ENCODE measurements around the gene NAP1L4. TPM values are rescaled to one million over a fixed set of nuclear protein-coding genes. Genes with fewer than 3 reads are reported as not detected.

The NAP1L4 gene
- polyA plus RNA-seq, 1 of the 3 experiments (the other 2 are of a cell fraction), result 104 TPM

DNA sequence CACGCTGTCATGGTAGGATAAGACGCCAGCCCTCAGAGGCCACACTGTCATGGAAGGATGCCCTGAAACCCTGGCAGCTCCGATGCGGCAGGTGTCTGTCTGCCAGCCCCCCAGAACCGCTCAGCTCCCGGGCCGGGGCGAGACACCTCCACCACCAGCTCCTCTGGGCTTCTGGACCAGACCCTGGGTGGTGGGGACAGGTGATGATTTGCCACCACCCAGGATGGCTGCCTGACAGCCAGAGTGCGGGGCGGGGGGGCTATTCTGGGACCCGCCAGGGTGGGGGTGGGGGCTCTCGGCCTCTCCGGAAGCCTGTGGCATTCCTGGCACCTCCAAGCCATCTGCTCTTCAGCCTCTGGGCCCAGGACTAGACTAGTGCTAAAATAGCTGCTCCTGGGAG, 72.3 kb downstream of the NAP1L4 start:
- Histone ChIP-seq H3K4me1 (ENCODE audit: control insufficient read depth in 1 of 2, insufficient read depth in 2 of 2, low read depth in 1 of 2, low read length in 1 of 2) (peaks cover 0 to 16% of the 10 kb centered on the region in 2 experiments; a peak in 1 of 4 replicates), H3K9me2 (no peaks in the 10 kb centered on the region), H3K9me3 (no peaks in the 10 kb centered on the region), H3K27ac (ENCODE audit: low read depth in 2 of 2, low read length in 1 of 2) (no peak overlapping the region), H3K4me3 (ENCODE audit: low read depth in 2 of 2, low read length in 1 of 2) (no peak overlapping the region), H2AFZ (ENCODE audit: low read depth) (no peak overlapping the region), H3K36me3 (replicated peaks in 1 of 2; ENCODE audit: control insufficient read depth in 1 of 2, insufficient read depth in 2 of 2, low read length in 1 of 2) (no peaks in the 10 kb centered on the region), H3K79me2 (ENCODE audit: insufficient read depth) (no peaks in the 10 kb centered on the region), H3K27me3 (ENCODE audit: insufficient read depth) (no peaks in the 10 kb centered on the region), H3K4me2 (no peak overlapping the region), H3F3A (replicated peaks; ENCODE audit: insufficient read depth) (no peaks in the 10 kb centered on the region), H4K20me1 (ENCODE audit: insufficient read depth) (no peaks in the 10 kb centered on the region), H3K9ac (no peak overlapping the region)
- WGBS (ENCODE audit: low lambda C conversion rate), result 86% methylated on average over 5 of the region's 13 CpGs
- ChIA-PET CTCF (interaction anchor here (1.2 to 2.5 kb wide), 4 partner anchors 10 to 387 kb away, joined by 3 to 8 read pairs (median 6); no protein-coding TSS in a partner anchor), POLR2A (no interaction called here)
- no peak for DNase-seq
- no peak for TF ChIP-seq RAD21 (IDR thresholded peaks at IDR 0.05; ENCODE audit: low read length)
- TF ChIP-seq, protein P1, sequence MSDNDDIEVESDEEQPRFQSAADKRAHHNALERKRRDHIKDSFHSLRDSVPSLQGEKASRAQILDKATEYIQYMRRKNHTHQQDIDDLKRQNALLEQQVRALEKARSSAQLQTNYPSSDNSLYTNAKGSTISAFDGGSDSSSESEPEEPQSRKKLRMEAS (IDR thresholded peaks at IDR 0.05; ENCODE audit: low read depth), result no peak
- no peak for TF ChIP-seq RXRA (IDR thresholded peaks at IDR 0.05; ENCODE audit: borderline replicate concordance, low read depth)
- no peak for TF ChIP-seq YY1 (IDR thresholded peaks at IDR 0.05; ENCODE audit: low read depth)
- no peak for TF ChIP-seq NRF1 (IDR thresholded peaks at IDR 0.05; ENCODE audit: low read depth, low read length)
- TF ChIP-seq, protein P2, sequence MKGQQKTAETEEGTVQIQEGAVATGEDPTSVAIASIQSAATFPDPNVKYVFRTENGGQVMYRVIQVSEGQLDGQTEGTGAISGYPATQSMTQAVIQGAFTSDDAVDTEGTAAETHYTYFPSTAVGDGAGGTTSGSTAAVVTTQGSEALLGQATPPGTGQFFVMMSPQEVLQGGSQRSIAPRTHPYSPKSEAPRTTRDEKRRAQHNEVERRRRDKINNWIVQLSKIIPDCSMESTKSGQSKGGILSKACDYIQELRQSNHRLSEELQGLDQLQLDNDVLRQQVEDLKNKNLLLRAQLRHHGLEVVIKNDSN (IDR thresholded peaks at IDR 0.05; ENCODE audit: borderline replicate concordance, low read depth), result no peak
- no peak for TF ChIP-seq CHD2 (IDR thresholded peaks at IDR 0.05; ENCODE audit: low read length, partially characterized antibody)
- TF ChIP-seq SIN3A (IDR thresholded peaks at IDR 0.05; ENCODE audit: borderline replicate concordance, low read depth, low read length), result no peak
- no peak for TF ChIP-seq MEF2A (IDR thresholded peaks at IDR 0.05; ENCODE audit: borderline replicate concordance, low read depth)
- TF ChIP-seq NFIC (IDR thresholded peaks at IDR 0.05; ENCODE audit: borderline replicate concordance), result no peak
- TF ChIP-seq TCF12 (IDR thresholded peaks at IDR 0.05), result no peak
- no peak for TF ChIP-seq RFX5 (IDR thresholded peaks at IDR 0.05; ENCODE audit: low read length)
- no peak for TF ChIP-seq EP300 (IDR thresholded peaks at IDR 0.05; ENCODE audit: borderline replicate concordance in 1 of 2, low read depth in 1 of 2, low read length in 1 of 2)
- no peak for TF ChIP-seq SMC3 (IDR thresholded peaks at IDR 0.05; ENCODE audit: low read depth, low read length)

DNA sequence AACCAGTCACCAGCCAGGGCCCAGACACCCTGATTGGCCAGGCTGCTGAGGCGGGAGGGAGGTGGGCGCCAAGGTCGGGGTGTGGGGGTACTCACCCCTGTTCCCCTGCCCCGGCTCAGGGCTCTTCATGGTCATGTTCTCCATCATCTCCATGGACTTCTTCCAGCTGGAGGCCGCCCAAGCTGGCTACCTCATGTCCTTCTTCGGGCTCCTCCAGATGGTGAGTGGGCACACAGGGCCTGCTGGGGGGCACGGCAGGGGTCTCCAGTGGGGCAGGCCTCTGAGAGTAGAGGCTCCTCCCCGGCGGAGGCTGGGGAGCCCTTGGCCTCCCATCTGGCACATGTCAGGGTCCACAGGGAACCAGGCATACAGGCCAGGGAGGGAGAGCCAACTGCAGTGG, 72.9 kb downstream of the NAP1L4 start:
- Histone ChIP-seq H3K36me3 (replicated peaks in 1 of 2; ENCODE audit: control insufficient read depth in 1 of 2, insufficient read depth in 2 of 2, low read length in 1 of 2) (no peaks in the 10 kb centered on the region), H3K79me2 (ENCODE audit: insufficient read depth) (no peaks in the 10 kb centered on the region), H3K9me3 (no peaks in the 10 kb centered on the region), H3F3A (replicated peaks; ENCODE audit: insufficient read depth) (no peaks in the 10 kb centered on the region), H3K4me1 (ENCODE audit: control insufficient read depth in 1 of 2, insufficient read depth in 2 of 2, low read depth in 1 of 2, low read length in 1 of 2) (peaks cover 0 to 20% of the 10 kb centered on the region in 2 experiments; a peak in 1 of 4 replicates), H3K4me3 (ENCODE audit: low read depth in 2 of 2, low read length in 1 of 2) (no peak overlapping the region), H2AFZ (ENCODE audit: low read depth) (no peak overlapping the region), H3K27me3 (ENCODE audit: insufficient read depth) (no peaks in the 10 kb centered on the region), H3K9me2 (no peaks in the 10 kb centered on the region), H4K20me1 (ENCODE audit: insufficient read depth) (no peaks in the 10 kb centered on the region), H3K4me2 (no peak overlapping the region), H3K27ac (ENCODE audit: low read depth in 2 of 2, low read length in 1 of 2) (no peak overlapping the region), H3K9ac (no peak overlapping the region)
- WGBS (ENCODE audit: low lambda C conversion rate), result 85% methylated on average over 7 of the region's 9 CpGs
- DNase-seq, result no peak
- CTCF ChIA-PET, result interaction anchor here (1.1 to 5.2 kb wide), 4 partner anchors 11 to 102 kb away, joined by 3 to 27 read pairs (median 6); partner anchors contain the start of gene PHLDA2
- POLR2A ChIA-PET, result no interaction called here
- TF ChIP-seq FOXM1 (IDR thresholded peaks at IDR 0.05; ENCODE audit: low read depth), result no peak
- TF ChIP-seq, protein P3, sequence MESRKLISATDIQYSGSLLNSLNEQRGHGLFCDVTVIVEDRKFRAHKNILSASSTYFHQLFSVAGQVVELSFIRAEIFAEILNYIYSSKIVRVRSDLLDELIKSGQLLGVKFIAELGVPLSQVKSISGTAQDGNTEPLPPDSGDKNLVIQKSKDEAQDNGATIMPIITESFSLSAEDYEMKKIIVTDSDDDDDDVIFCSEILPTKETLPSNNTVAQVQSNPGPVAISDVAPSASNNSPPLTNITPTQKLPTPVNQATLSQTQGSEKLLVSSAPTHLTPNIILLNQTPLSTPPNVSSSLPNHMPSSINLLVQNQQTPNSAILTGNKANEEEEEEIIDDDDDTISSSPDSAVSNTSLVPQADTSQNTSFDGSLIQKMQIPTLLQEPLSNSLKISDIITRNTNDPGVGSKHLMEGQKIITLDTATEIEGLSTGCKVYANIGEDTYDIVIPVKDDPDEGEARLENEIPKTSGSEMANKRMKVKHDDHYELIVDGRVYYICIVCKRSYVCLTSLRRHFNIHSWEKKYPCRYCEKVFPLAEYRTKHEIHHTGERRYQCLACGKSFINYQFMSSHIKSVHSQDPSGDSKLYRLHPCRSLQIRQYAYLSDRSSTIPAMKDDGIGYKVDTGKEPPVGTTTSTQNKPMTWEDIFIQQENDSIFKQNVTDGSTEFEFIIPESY (IDR thresholded peaks at IDR 0.05; ENCODE audit: borderline replicate concordance, low read depth), result no peak

Measured in SK-N-SH (cell line).